Endothelial cell of umbilical vein (primary cell): ENCODE data around the gene GRK1. TPM values are rescaled to one million over a fixed set of nuclear protein-coding genes. Genes with fewer than 3 reads are reported as not detected.

Source experiments
- BruUV-seq: library from RNA; stranded (reverse); fragments of 400-500 nt; replicated peaks from 2 replicates; lab custom pipeline; 2021; lab: Mats Ljungman, UMichigan
- CTCF ChIA-PET: fragments of 300-600, 350-600 bp; sonication (Branson Sonifier 250); formaldehyde crosslinking; loops from one replicate; lab custom pipeline; 2021; ENCODE audit warnings: antibody characterized with exemption, inconsistent platforms; lab: Charles Lee
- POLR2A ChIA-PET: fragments of 300-600, 350-600 bp; sonication (Branson Sonifier 250); formaldehyde crosslinking; loops from one replicate; lab custom pipeline; 2021; ENCODE audit warnings: antibody characterized with exemption, inconsistent platforms; lab: Charles Lee
- DNase-seq: peaks from one replicate; pipeline ENCODE4 v3.0.0-alpha.2; 2011; ENCODE audit warnings: low read depth, low spot score
- FAIRE-seq: peaks from 2 replicates; lab custom pipeline; 2011; peaks lifted over from hg19 to GRCh38; lab: Jason Lieb, UNC
- H2AFZ ChIP-seq: 2 replicates; pipeline ENCODE4 v1.6.0; 2012; ENCODE audit warnings: low read depth, low read length, control low read depth, inconsistent platforms
- H3K27ac ChIP-seq: 2 replicates; pipeline ENCODE4 v1.5.1; 2011; ENCODE audit warnings: low read depth, mild to moderate bottlenecking, control low read depth, low read length, moderate library complexity; ENCODE audit not compliant: insufficient read depth
- H3K27me3 ChIP-seq, 2 experiments: 2 replicates each; pipeline versions ENCODE4 v1.6.0 to v1.6.1; 2011; ENCODE audit warnings: low read length in 2 of 2, mixed read lengths in 1 of 2; ENCODE audit not compliant: control insufficient read depth in 2 of 2, insufficient read depth in 2 of 2
- H3K36me3 ChIP-seq, 2 experiments: 2 replicates in 1 of 2; 3 replicates in 1 of 2; pipeline ENCODE4 v1.5.1; 2011; ENCODE audit warnings: low read length in 2 of 2, mild to moderate bottlenecking in 1 of 2, moderate library complexity in 1 of 2; ENCODE audit not compliant: control insufficient read depth in 2 of 2, insufficient read depth in 2 of 2; ENCODE audit errors: extremely low read depth in 1 of 2
- H3K4me1 ChIP-seq: 3 replicates; pipeline ENCODE4 v1.5.1; 2011; ENCODE audit warnings: mild to moderate bottlenecking, low read length; ENCODE audit not compliant: control insufficient read depth, insufficient read depth; ENCODE audit errors: extremely low read depth
- H3K4me2 ChIP-seq: 2 replicates; pipeline ENCODE4 v1.6.1; 2011; ENCODE audit warnings: low read length, control low read depth, mixed read lengths; ENCODE audit not compliant: insufficient read depth
- H3K4me3 ChIP-seq, 3 experiments: fragments of 200-600 bp in 1 of 3; sonication (generic), shearing (Covaris generic) in 1 of 3; replicated peaks in 1 of 3; 2 replicates each; pipeline ENCODE4 v1.5.1; 2011 to 2016; ENCODE audit warnings: control low read depth in 3 of 3, low read length in 3 of 3, mild to moderate bottlenecking in 2 of 3, inconsistent platforms in 1 of 3, low read depth in 1 of 3, moderate library complexity in 1 of 3; ENCODE audit not compliant: insufficient read depth in 1 of 3
- H3K79me2 ChIP-seq: 2 replicates; pipeline ENCODE4 v1.6.0; 2012; ENCODE audit warnings: low read length, inconsistent platforms; ENCODE audit not compliant: control insufficient read depth, insufficient read depth
- H3K9ac ChIP-seq: replicated peaks from 2 replicates; pipeline ENCODE3; 2011; ENCODE audit warnings: low read length, control low read depth; ENCODE audit not compliant: insufficient read depth; ENCODE audit errors: extremely low read depth
- H3K9me1 ChIP-seq: replicated peaks from 3 replicates; pipeline ENCODE4 v1.6.0; 2011; ENCODE audit warnings: mild to moderate bottlenecking, low read length; ENCODE audit not compliant: control insufficient read depth, insufficient read depth; ENCODE audit errors: extremely low read depth
- H3K9me3 ChIP-seq: replicated peaks from 2 replicates; pipeline ENCODE4 v1.5.1; 2012; ENCODE audit warnings: low read length, inconsistent platforms; ENCODE audit not compliant: control insufficient read depth, insufficient read depth
- H4K20me1 ChIP-seq: replicated peaks from 2 replicates; pipeline ENCODE3; 2011; ENCODE audit warnings: mild to moderate bottlenecking, low read length; ENCODE audit not compliant: control insufficient read depth, insufficient read depth; ENCODE audit errors: extremely low read depth
- CTCF ChIP-seq, 2 donors: IDR thresholded peaks; 1 replicate in 1 of 2; 2 replicates in 1 of 2; pipeline ENCODE4 v1.5.1; 2011; ENCODE audit warnings: low read length in 2 of 2, mild to moderate bottlenecking in 2 of 2, moderate library complexity in 2 of 2, control low read depth in 1 of 2, inconsistent platforms in 1 of 2, low read depth in 1 of 2; ENCODE audit not compliant: insufficient read depth in 1 of 2; ENCODE audit errors: extremely low read depth in 1 of 2
- EZH2 ChIP-seq: IDR thresholded peaks from 2 replicates; pipeline ENCODE4 v1.6.1; 2012; ENCODE audit warnings: borderline replicate concordance, low read depth, mild to moderate bottlenecking, moderate library complexity, low read length, inconsistent platforms; ENCODE audit not compliant: severe bottlenecking
- FOS ChIP-seq: IDR thresholded peaks from 2 replicates; pipeline ENCODE4 v1.6.1; 2011; ENCODE audit warnings: mild to moderate bottlenecking, low read length, moderate library complexity, borderline replicate concordance; ENCODE audit not compliant: insufficient read depth
- GATA2 ChIP-seq: IDR thresholded peaks from 2 replicates; pipeline ENCODE4 v1.7.0; 2011; ENCODE audit warnings: low read depth, mild to moderate bottlenecking, moderate library complexity, mixed read lengths, low read length; ENCODE audit not compliant: insufficient read length, insufficient read depth
- MYC ChIP-seq: IDR thresholded peaks from one replicate; pipeline ENCODE4 v1.6.1; 2011; ENCODE audit warnings: mild to moderate bottlenecking, low read depth, low read length
- POLR2A ChIP-seq: IDR thresholded peaks from 2 replicates; pipeline ENCODE4 v1.6.1; 2012; ENCODE audit warnings: low read depth, mild to moderate bottlenecking, control low read depth, low read length
- POLR2AphosphoS5 ChIP-seq: IDR thresholded peaks from 2 replicates; pipeline ENCODE4 v1.6.1; 2012; ENCODE audit warnings: low read depth, mild to moderate bottlenecking, control low read depth, low read length, moderate library complexity; ENCODE audit not compliant: insufficient read depth
- dilution Hi-C: fragments of 300-500 bp; cut with MboI; formaldehyde crosslinking; loops from one replicate; pipeline ENCODE4 v1.15.0; 2019; ENCODE audit warnings: low sequenced_read_pairs; ENCODE audit not compliant: extremely low pct_ligation_motif_present
- intact Hi-C: fragments of 100-400 bp; cut with micrococcal nuclease; formaldehyde crosslinking; loops from one replicate; pipeline ENCODE4 v1.10.0; 2022
- polyA plus RNA-seq, 4 experiments: library from polyadenylated mRNA; depleted of rRNA in 3 of 4; stranded (reverse) in 3 of 4; unstranded in 1 of 4; fragments of >200 nt; gene quantifications; 2 replicates each; pipeline versions ENCODE4 v1.2.1 to v1.2.3, GENCODE V29; 2011 to 2012; ENCODE audit warnings: missing spikeins in 1 of 4
- total RNA-seq: library from RNA; stranded (reverse); gene quantifications from 2 replicates; pipeline ENCODE4 v1.2.3, GENCODE V29; 2021
- TF ChIP-seq, protein P1 (sequence below): IDR thresholded peaks from 2 replicates; pipeline ENCODE4 v1.6.1; 2011; ENCODE audit not compliant: insufficient read depth, insufficient read length

GRK1 gene
- total and polyA plus RNA-seq, 2 donors (not counting 3 experiments of a cell fraction or from before 2014, with no cell fraction given) = not detected

DNA sequence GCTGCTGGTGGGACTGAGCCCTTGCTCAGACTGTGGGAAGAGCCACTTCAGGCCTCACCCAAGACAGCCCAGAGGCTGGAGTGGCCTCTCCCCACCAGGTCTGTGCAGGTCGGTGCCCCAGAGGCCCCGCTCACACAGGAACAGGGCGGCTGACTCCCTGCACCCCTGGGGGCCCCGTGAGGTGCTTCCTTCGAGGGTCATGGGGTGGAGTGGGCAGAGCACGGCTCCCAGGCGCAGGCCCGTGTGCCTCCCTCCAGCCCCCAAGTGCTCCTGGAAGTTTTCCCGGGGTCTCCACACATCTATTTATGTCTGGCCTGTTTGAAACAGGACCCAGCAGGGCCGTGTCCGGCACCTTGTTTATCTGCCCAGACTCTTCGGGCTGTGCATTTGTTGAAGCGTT lies 82.5 kb downstream of the GRK1 start:
- Histone ChIP-seq H3K4me3 (no peak overlapping the region), H2AFZ (no peak overlapping the region), H3K9ac (no peak overlapping the region), H4K20me1 (no peaks in the 10 kb centered on the region), H3K4me2 (no peak overlapping the region), H3K79me2 (no peaks in the 10 kb centered on the region), H3K9me3 (no peaks in the 10 kb centered on the region), H3K9me1 (no peaks in the 10 kb centered on the region), H3K27me3 (no peaks in the 10 kb centered on the region), H3K36me3 (no peaks in the 10 kb centered on the region), H3K27ac (no peak overlapping the region), H3K4me1 (no peaks in the 10 kb centered on the region)
- POLR2A ChIA-PET = no interaction called here
- no peak for FAIRE-seq
- BruUV-seq = no TSS peak
- no peak for DNase-seq
- TF ChIP-seq, protein P1, sequence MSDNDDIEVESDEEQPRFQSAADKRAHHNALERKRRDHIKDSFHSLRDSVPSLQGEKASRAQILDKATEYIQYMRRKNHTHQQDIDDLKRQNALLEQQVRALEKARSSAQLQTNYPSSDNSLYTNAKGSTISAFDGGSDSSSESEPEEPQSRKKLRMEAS = no peak
- TF ChIP-seq POLR2A = no peak
- TF ChIP-seq EZH2 = no peak
- TF ChIP-seq MYC = no peak
- TF ChIP-seq FOS = no peak
- TF ChIP-seq POLR2AphosphoS5 = no peak
- no peak for TF ChIP-seq CTCF (IDR thresholded peaks at IDR 0.05; ENCODE audit: extremely low read depth in 1 of 2, insufficient read depth in 1 of 2, low read depth in 1 of 2, low read length in 2 of 2)
- TF ChIP-seq GATA2 = no peak
- dilution Hi-C loops = no loop called here
- intact Hi-C loops = no loop called here
- CTCF ChIA-PET = interaction anchor here (1.1 kb wide), 1 partner anchor 32 kb away, joined by 4 read pairs; no protein-coding TSS in a partner anchor
